Right lobe of liver (tissue), 6 donors: ENCODE measurements around the gene IL19. TPM values are rescaled to one million over a fixed set of nuclear protein-coding genes. Genes with fewer than 3 reads are reported as not detected.

Experiments used
- ATAC-seq, 4 donors: fragments of 200-7000 bp; cut with Tn5 transposase; one replicate each; pipeline ENCODE4 v1.9.1; 2020; ENCODE audit warnings: mild to moderate bottlenecking in 4 of 4, moderate library complexity in 4 of 4
- DNase-seq, 3 donors: peaks; one replicate each; pipeline ENCODE4 v3.0.0-alpha.2; 2020
- H3K27ac ChIP-seq, 3 donors: fragments of 200-600 bp; one replicate each; pipeline ENCODE4 v1.8.0; 2022
- H3K27me3 ChIP-seq, 2 donors: fragments of 200-600 bp; one replicate each; pipeline ENCODE4 v1.8.0; 2022
- H3K36me3 ChIP-seq, 4 donors: fragments of 200-600 bp; sonication (generic) in 1 of 4; one replicate each; pipeline versions ENCODE4 v1.5.1 to v1.8.0; 2017 to 2022; ENCODE audit warnings: control low read depth in 1 of 4
- H3K4me1 ChIP-seq, 4 donors: fragments of 200-600 bp; sonication (generic) in 1 of 4; one replicate each; pipeline versions ENCODE4 v1.5.1 to v1.8.0; 2017 to 2022; ENCODE audit warnings: control low read depth in 1 of 4
- H3K4me3 ChIP-seq, 3 donors: fragments of 200-600 bp; one replicate each; pipeline ENCODE4 v1.8.0; 2022
- H3K9me3 ChIP-seq, 4 donors: fragments of 200-600 bp; sonication (generic) in 1 of 4; one replicate each; pipeline versions ENCODE4 v1.5.1 to v1.8.0; 2017 to 2022; ENCODE audit warnings: control low read depth in 1 of 4
- POLR2A ChIP-seq: fragments of 450-650 bp; IDR thresholded peaks from one replicate; pipeline ENCODE4 v1.6.1; 2017; ENCODE audit warnings: antibody characterized with exemption, mild to moderate bottlenecking
- WGBS: methylation state at CpG from one replicate; pipeline ENCODE4 v1.1.6; 2018; ENCODE audit warnings: low coverage, low lambda C conversion rate; ENCODE audit not compliant: insufficient coverage; ENCODE audit errors: missing lambda C conversion rate; 5-methylcytosine and 5-hydroxymethylcytosine counted together
- intact Hi-C, 2 donors: fragments of 100-400 bp; cut with DNase I; formaldehyde crosslinking; loops; one replicate each; pipeline versions ENCODE4 v1.11.2 to v1.14.1; 2022
- total RNA-seq, 6 experiments: library from RNA; depleted of rRNA in 2 of 6; stranded (reverse); fragments of >200 nt in 2 of 6; fragmentation: NEBNext Ultra II Directional in 3 of 6; extraction: Animal tissue kit (Norgen Biotek cat#: 25700) in 3 of 6; gene quantifications; one replicate each; pipeline versions ENCODE4 v1.1.0 to v1.2.4, GENCODE V29; 2016 to 2023
- TF ChIP-seq, protein P1 (sequence below), 4 donors: fragments of 200-600 bp in 3 of 4; fragments of 450-650 bp in 1 of 4; IDR thresholded peaks; one replicate each; pipeline versions ENCODE4 v1.5.1 to v1.8.0; 2016 to 2022; ENCODE audit warnings: antibody characterized with exemption in 4 of 4, mild to moderate bottlenecking in 2 of 4
- donor health status: DM: no; HTN: yes; CAD: no.
- donor health status: DM: no; HTN: no; CAD: no.
- donor health status: DM: no; HTN: no; CAD: no.
- donor health status: DM: no; HTN: yes; CAD: no.
- donor health status: DM: no; HTN: yes; CAD: no.

The IL19 gene
- total RNA-seq, 6 experiments from 2014 or later: not detected

DNA sequence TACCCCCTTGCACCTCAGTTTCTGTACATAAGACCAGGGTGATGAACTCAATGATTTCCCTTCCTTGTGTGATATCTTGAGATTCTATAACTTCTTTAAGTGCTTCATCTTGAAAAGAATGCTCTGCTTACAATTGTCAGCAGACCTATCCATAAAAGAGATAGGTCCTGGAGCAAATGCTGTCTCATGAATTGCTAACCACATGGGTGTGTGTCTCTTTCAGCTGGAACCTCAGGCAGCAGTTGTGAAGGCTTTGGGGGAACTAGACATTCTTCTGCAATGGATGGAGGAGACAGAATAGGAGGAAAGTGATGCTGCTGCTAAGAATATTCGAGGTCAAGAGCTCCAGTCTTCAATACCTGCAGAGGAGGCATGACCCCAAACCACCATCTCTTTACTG, 97.7 kb downstream of the IL19 start:
- 33% methylated on average over 1 of the region's 1 CpG for WGBS
- Histone ChIP-seq H3K4me3 (no peak overlapping the region), H3K36me3 (no peaks in the 10 kb centered on the region), H3K27ac (no peak overlapping the region), H3K4me1 (peaks cover 0 to 4% (median 2%) of the 10 kb centered on the region in 4 donors), H3K9me3 (no peaks in the 10 kb centered on the region), H3K27me3 (no peaks in the 10 kb centered on the region)
- ATAC-seq: no peak
- no peak for DNase-seq
- TF ChIP-seq POLR2A: no peak
- TF ChIP-seq, protein P1, sequence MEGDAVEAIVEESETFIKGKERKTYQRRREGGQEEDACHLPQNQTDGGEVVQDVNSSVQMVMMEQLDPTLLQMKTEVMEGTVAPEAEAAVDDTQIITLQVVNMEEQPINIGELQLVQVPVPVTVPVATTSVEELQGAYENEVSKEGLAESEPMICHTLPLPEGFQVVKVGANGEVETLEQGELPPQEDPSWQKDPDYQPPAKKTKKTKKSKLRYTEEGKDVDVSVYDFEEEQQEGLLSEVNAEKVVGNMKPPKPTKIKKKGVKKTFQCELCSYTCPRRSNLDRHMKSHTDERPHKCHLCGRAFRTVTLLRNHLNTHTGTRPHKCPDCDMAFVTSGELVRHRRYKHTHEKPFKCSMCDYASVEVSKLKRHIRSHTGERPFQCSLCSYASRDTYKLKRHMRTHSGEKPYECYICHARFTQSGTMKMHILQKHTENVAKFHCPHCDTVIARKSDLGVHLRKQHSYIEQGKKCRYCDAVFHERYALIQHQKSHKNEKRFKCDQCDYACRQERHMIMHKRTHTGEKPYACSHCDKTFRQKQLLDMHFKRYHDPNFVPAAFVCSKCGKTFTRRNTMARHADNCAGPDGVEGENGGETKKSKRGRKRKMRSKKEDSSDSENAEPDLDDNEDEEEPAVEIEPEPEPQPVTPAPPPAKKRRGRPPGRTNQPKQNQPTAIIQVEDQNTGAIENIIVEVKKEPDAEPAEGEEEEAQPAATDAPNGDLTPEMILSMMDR (IDR thresholded peaks at IDR 0.05): no peak
- intact Hi-C loops: loop anchor here in 1 of 2 donors (10.0 kb wide), 1 partner anchor 47 kb away; no protein-coding TSS in a partner anchor

DNA sequence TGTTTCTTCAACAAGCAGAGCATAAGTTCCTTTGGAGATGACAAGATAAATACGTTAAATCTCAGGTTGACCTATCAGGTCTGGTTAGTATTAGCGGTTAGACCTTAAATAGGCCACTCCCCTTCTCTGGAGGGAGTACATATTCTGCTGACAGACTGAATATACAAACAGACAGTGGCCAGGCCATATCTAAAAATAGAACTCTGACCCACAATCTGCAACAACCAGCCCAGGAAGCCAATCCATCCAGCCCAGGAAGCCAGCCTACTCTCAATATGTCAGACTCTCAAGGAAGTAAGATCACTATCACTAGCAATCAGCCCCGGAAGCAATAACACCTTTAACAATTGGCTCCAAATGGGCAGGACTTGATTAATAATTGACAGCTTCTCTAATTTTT, 101.6 kb downstream of the IL19 start:
- DNase-seq (no peak), ATAC-seq (no peak)
- H3K27me3 ChIP-seq: no peaks in the 10 kb centered on the region
- H3K27ac ChIP-seq: no peak overlapping the region
- TF ChIP-seq, protein P1 (IDR thresholded peaks at IDR 0.05): no peak
- intact Hi-C loops: no loop called here
- 84% methylated on average over 2 of the region's 3 CpGs for WGBS
- no peaks in the 10 kb centered on the region for H3K9me3 ChIP-seq
- no peaks in the 10 kb centered on the region for H3K4me1 ChIP-seq
- H3K4me3 ChIP-seq: no peak overlapping the region
- H3K36me3 ChIP-seq: no peaks in the 10 kb centered on the region

DNA sequence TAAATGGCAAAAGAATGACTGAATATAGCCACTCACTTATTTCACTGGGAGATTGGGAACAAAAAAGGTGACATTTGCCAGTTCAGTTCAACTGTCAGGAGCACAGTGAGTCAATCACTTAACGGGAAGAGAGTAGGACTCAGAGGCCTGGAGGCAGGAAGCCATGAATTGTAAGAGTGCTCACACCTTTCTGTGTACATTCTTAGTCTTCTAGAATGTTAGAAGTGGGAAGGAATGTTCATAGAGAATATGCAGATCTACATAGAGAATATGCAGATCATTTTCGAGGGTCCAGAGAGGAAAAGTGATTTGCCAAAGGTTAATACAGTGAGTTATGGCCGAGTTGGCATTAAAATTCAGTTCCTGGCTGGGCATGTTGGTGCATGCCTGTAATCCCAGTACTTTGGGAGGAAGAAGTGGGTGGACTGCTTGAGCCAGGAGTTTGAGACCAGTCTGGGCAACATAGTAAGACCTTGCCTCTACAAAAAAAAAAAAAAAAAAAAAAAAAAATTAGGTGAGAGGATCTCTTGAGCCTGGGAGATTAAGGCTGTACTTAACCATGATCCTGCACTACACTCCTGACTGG, 103.1 kb downstream of the IL19 start:
- DNase-seq (no peak), ATAC-seq (no peak)
- Histone ChIP-seq H3K4me3 (no peak overlapping the region), H3K4me1 (no peaks in the 10 kb centered on the region), H3K27me3 (no peaks in the 10 kb centered on the region), H3K36me3 (no peaks in the 10 kb centered on the region), H3K9me3 (peaks cover 0 to 7% (median 3%) of the 10 kb centered on the region in 4 donors), H3K27ac (no peak overlapping the region)
- WGBS: 74% methylated on average over 3 of the region's 3 CpGs
- intact Hi-C loops: no loop called here
- TF ChIP-seq POLR2A: no peak
- TF ChIP-seq, protein P1 (IDR thresholded peaks at IDR 0.05): no peak

DNA sequence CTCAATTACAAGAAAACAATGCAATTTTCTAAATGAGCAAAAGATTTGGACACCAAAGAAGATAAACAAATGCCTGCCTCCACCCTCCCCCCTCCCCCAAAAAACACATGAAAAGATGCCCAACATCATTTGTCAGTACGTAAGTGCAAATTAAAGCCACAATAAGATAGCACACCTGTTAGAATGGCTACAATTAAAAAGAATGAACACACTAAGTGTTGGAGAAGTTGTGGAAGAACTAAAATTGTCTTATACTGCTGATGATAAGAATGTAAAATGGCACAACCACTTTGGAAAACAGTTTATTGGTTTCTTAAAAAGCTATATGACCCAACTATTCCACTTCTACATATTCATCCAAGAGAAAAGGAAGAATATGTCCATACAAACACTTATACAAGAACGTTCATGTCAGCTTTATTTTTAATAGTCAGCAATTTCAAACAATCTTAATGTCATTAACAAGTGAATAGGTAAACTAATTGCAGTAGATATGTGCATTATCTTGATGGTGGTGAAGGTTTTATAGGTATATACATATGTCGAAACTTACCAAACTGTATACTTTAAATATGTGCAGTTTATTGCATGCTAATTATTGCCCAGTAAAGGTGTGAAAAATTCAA, 105.3 kb downstream of the IL19 start:
- DNase-seq: no peak
- TF ChIP-seq, protein P1 (IDR thresholded peaks at IDR 0.05): no peak
- no peak for TF ChIP-seq POLR2A
- Histone ChIP-seq H3K9me3 (peaks cover 0 to 7% (median 3%) of the 10 kb centered on the region in 4 donors), H3K36me3 (no peaks in the 10 kb centered on the region), H3K27me3 (no peaks in the 10 kb centered on the region), H3K27ac (no peak overlapping the region), H3K4me3 (no peak overlapping the region), H3K4me1 (no peaks in the 10 kb centered on the region)
- intact Hi-C loops: no loop called here
- ATAC-seq: no peak
- WGBS: 68% methylated on average over 3 of the region's 3 CpGs
